22Rv1 (cell line): ENCODE results near the gene PPL.
"Not testable (repeated sequence)": the region's sequence is repeated elsewhere in the genome, so short reads cannot be mapped to it uniquely, and the experiment has no call there.

Source experiments
- H3K27ac ChIP-seq: fragments of 450-650 bp; 2 replicates; pipeline ENCODE4 v1.5.1; 2017
- ZFX ChIP-seq: fragments of 450-650 bp; IDR thresholded peaks from 2 replicates; pipeline ENCODE4 v1.6.1; 2017; ENCODE audit warnings: antibody characterized with exemption, borderline replicate concordance
- TF ChIP-seq, protein P1 (sequence below): fragments of 450-650 bp; IDR thresholded peaks from 2 replicates; pipeline ENCODE4 v1.5.1; 2017; ENCODE audit warnings: mild to moderate bottlenecking

The PPL gene

DNA sequence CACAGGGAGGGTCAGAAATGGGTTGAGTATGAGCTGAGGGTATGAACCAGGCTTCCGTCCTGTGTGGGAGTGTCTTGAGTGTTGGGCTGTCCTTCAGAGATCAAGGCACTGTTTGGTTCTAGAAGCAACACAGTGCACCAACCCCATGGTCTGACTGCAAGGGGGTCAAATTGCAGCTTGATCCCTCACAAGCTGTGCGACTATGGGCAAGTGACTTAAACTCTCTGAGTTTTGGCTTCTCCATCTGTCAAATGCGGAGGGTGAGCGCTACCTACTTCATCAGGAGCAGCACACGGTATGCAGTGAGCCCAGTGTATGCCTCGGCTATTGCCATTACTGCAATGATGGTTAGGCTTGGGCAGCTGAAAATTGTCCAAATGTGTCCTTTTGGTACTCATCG, 42.2 kb upstream of the PPL start:
- H3K27ac ChIP-seq, result no peak overlapping the region
- no peak for TF ChIP-seq ZFX
- TF ChIP-seq, protein P1, sequence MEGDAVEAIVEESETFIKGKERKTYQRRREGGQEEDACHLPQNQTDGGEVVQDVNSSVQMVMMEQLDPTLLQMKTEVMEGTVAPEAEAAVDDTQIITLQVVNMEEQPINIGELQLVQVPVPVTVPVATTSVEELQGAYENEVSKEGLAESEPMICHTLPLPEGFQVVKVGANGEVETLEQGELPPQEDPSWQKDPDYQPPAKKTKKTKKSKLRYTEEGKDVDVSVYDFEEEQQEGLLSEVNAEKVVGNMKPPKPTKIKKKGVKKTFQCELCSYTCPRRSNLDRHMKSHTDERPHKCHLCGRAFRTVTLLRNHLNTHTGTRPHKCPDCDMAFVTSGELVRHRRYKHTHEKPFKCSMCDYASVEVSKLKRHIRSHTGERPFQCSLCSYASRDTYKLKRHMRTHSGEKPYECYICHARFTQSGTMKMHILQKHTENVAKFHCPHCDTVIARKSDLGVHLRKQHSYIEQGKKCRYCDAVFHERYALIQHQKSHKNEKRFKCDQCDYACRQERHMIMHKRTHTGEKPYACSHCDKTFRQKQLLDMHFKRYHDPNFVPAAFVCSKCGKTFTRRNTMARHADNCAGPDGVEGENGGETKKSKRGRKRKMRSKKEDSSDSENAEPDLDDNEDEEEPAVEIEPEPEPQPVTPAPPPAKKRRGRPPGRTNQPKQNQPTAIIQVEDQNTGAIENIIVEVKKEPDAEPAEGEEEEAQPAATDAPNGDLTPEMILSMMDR, result no peak

DNA sequence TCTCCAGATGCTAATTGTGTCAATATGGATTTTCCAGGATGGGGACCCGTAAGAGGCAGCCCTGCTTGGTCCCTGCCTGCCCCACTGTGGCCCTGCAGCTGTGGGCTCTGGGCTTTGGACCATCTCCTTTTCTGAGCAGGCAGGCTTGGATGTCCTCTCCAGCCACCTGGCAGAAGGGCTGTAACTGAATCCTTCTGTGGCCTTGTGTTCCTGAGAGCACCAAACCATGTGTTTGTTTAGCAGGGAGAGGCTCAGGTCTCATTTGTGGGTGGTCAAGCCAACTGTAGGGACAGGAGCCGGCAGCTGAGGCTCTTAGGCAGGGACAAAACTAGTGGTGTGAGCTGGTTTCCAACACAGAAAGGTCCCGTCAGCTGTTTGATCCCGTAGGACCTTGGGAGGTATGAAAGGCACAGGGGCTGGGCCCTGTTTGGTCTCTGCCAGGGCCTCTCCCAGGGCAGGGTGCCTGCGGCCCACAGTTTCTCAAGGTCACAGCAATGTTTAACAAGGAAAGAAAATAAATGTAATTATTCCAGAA, 39.7 kb upstream of the PPL start:
- H3K27ac ChIP-seq, result no peak overlapping the region
- TF ChIP-seq, protein P1, result no peak
- no peak for TF ChIP-seq ZFX

DNA sequence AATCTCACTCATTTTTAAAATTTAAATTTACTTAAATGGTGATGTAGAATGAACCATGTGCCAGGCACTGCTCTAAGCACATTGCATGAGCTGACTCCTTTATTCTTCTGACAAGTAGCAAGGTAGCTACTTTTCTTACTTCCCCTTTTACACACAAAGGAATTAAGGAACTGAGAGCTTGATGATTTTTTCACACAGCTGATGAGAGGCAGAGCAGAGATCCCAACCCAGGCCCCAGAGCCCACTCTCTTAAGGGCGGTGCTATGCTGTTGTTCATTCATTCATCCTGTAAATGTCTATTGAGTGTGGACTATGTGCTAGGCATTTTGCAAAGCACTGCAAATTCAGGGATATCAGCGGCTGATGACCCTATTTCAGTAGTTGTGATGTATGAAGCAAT, 39.1 kb upstream of the PPL start:
- TF ChIP-seq, protein P1, result no peak
- no peak for TF ChIP-seq ZFX
- H3K27ac ChIP-seq, result no peak overlapping the region

DNA sequence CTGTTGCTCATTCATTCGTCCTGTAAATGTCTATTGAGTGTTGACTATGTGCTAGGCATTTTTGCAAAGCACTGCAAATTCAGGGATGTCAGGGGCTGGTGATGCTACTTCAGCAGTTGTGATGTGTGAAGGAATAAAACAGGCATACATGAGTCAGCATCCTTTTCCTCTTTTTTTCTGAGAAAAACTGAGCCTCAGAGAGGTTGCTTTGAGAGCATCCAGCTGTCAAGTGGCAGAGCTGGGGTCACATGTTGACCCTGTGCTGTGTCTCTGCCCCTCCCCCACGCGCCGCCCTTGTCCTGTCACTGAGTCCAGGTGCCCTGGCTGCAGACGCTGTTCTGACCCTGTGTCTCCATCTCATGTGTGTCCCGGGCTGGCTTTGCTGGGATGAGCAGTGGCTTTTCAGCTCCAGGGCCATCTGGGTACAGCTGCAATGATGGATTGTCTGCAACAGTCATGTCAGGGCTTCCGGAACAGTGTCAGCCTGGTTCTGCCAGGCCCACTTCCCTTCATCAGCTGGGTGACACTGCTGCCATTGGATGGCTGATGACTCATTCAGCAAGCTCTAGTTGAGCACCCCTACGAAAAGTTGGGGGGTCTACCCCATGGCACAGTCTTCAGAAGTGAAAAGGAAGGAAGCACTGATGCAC, 36.1 kb upstream of the PPL start:
- TF ChIP-seq, protein P1, result no peak
- TF ChIP-seq ZFX, result no peak
- H3K27ac ChIP-seq, result no peak overlapping the region

DNA sequence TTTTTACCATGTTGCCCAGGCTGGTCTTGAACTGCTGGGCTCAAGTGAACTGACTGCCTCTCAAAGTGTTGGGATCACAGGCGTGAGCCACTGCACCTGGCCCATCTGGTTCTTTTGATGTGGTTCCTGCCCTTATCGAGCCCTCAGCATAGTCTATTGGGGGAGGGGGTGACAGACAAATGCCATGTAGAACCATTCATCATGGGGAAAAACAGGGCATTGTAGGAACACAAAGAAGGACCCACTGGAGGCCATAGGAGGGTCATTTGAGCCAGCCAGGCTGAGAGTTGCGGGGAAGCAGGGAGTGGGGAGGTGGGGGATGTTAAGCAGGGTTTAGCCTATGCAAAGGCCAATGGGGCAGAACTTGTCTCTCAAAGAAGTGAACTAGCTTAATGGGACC, 33.1 kb upstream of the PPL start:
- H3K27ac ChIP-seq, result no peak overlapping the region
- TF ChIP-seq, protein P1, result no peak
- no peak for TF ChIP-seq ZFX

DNA sequence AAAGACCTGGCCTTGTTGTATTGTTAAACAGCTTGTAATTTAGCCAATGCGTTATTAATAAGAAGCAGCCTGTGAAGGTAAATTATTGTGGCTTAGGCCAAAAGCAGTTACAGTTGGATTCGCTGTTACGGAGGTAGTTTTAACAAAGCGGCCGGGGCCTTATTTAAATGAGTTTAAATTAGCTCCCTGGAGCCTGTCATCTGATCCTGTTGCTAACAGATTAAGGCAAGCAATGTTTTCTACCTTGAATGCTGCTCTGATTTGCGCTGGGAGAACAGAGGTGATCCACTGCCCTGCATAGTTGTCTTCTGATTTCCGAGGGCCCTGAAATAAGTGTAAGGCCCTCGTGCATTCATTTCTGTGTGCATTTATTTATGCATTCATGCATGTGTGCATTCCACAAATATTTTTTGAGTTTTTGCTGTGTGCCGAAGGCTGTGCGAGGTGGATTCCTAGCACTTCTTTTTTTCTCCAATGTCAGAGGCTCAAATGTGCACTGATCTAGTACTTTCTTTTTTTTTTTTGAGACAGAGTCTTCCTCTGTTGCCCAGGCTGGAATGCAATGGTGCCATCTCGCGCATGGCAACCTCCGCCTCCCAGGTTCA, 32.0 kb upstream of the PPL start:
- no peak overlapping the region for H3K27ac ChIP-seq
- TF ChIP-seq, protein P1, result no peak
- no peak for TF ChIP-seq ZFX

DNA sequence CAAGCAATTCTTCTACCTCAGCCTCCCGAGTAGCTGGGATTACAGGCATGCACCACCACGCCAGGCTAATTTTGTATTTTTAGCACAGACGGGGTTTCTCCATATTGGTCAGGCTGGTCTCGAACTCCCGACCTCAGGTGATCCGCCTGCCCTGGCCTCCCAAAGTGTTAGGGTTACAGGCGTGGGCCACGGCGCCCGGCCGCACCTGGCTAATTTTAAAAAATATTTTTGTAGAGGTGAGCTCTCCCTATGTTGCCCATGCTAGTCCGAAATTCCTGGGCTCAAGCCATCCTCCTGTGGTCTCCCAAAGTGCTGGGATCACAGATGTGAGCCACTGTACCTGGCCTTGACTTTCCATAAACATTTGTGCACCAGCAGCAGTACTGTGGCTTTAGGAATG, 31.3 kb upstream of the PPL start:
- not testable (repeated sequence) for H3K27ac ChIP-seq
